ENCODE results near the gene GALNT12.

GALNT12 gene

GRCh38 chr9:98766586-98766985, 40.9 kb upstream of the GALNT12 start:
- DNase-seq (ENCODE audit: low spot score) (no peak), ATAC-seq (ENCODE audit: low read depth) (no peak)

GRCh38 chr9:98767196-98767595, 40.3 kb upstream of the GALNT12 start:
- H3K4me3 ChIP-seq (ENCODE audit: severe bottlenecking): no peak overlapping the region
- no peaks in the 10 kb centered on the region for H3K9me3 ChIP-seq (ENCODE audit: severe bottlenecking)
- H3K27ac ChIP-seq (ENCODE audit: poor library complexity, severe bottlenecking): no peak overlapping the region
- ATAC-seq (ENCODE audit: low read depth): no peak
- no peak for TF ChIP-seq CTCF (IDR thresholded peaks at IDR 0.05; ENCODE audit: poor library complexity, severe bottlenecking)
- H3K27me3 ChIP-seq (ENCODE audit: insufficient read depth, poor library complexity, severe bottlenecking): no peaks in the 10 kb centered on the region
- peaks cover 4% of the 10 kb centered on the region for H3K4me1 ChIP-seq (ENCODE audit: insufficient read depth, poor library complexity, severe bottlenecking)
- peaks cover 13% of the 10 kb centered on the region for H3K36me3 ChIP-seq (ENCODE audit: low read depth)
- no peak for DNase-seq (ENCODE audit: low spot score)

More at GRCh38 chr9:98766586-98766985, 40.9 kb upstream of the GALNT12 start:
- no peak for TF ChIP-seq CTCF (IDR thresholded peaks at IDR 0.05; ENCODE audit: poor library complexity, severe bottlenecking)
- Histone ChIP-seq H3K4me3 (ENCODE audit: severe bottlenecking) (no peak overlapping the region), H3K36me3 (ENCODE audit: low read depth) (peaks cover 12% of the 10 kb centered on the region; the same call in 1 of the 2 replicates), H3K9me3 (ENCODE audit: severe bottlenecking) (no peaks in the 10 kb centered on the region), H3K27ac (ENCODE audit: poor library complexity, severe bottlenecking) (no peak overlapping the region), H3K27me3 (ENCODE audit: insufficient read depth, poor library complexity, severe bottlenecking) (no peaks in the 10 kb centered on the region), H3K4me1 (ENCODE audit: insufficient read depth, poor library complexity, severe bottlenecking) (peaks cover 4% of the 10 kb centered on the region)

GRCh38 chr9:98767915-98768314, 39.6 kb upstream of the GALNT12 start:
- H3K36me3 ChIP-seq (ENCODE audit: low read depth): peaks cover 10% of the 10 kb centered on the region
- ATAC-seq (ENCODE audit: low read depth): no peak
- TF ChIP-seq CTCF (IDR thresholded peaks at IDR 0.05; ENCODE audit: poor library complexity, severe bottlenecking): no peak

GRCh38 chr9:98768344-98768743, 39.1 kb upstream of the GALNT12 start:
- Histone ChIP-seq H3K27ac (ENCODE audit: poor library complexity, severe bottlenecking) (no peak overlapping the region), H3K9me3 (ENCODE audit: severe bottlenecking) (no peaks in the 10 kb centered on the region), H3K36me3 (ENCODE audit: low read depth) (peaks cover 14% of the 10 kb centered on the region), H3K4me3 (ENCODE audit: severe bottlenecking) (no peak overlapping the region), H3K27me3 (ENCODE audit: insufficient read depth, poor library complexity, severe bottlenecking) (no peaks in the 10 kb centered on the region), H3K4me1 (ENCODE audit: insufficient read depth, poor library complexity, severe bottlenecking) (peaks cover 4% of the 10 kb centered on the region)
- TF ChIP-seq CTCF (IDR thresholded peaks at IDR 0.05; ENCODE audit: poor library complexity, severe bottlenecking): no peak
- ATAC-seq (ENCODE audit: low read depth): no peak
- DNase-seq (ENCODE audit: low spot score): no peak

More at GRCh38 chr9:98767915-98768314, 39.6 kb upstream of the GALNT12 start:
- Histone ChIP-seq H3K4me1 (ENCODE audit: insufficient read depth, poor library complexity, severe bottlenecking) (peaks cover 4% of the 10 kb centered on the region), H3K27me3 (ENCODE audit: insufficient read depth, poor library complexity, severe bottlenecking) (no peaks in the 10 kb centered on the region), H3K27ac (ENCODE audit: poor library complexity, severe bottlenecking) (no peak overlapping the region), H3K4me3 (ENCODE audit: severe bottlenecking) (no peak overlapping the region), H3K9me3 (ENCODE audit: severe bottlenecking) (no peaks in the 10 kb centered on the region)
- no peak for DNase-seq (ENCODE audit: low spot score)

- Histone ChIP-seq H3K27me3 (ENCODE audit: insufficient read depth, poor library complexity, severe bottlenecking) (no peaks in the 10 kb centered on the region), H3K4me3 (ENCODE audit: severe bottlenecking) (no peak overlapping the region), H3K36me3 (ENCODE audit: low read depth) (peaks cover 18% of the 10 kb centered on the region), H3K4me1 (ENCODE audit: insufficient read depth, poor library complexity, severe bottlenecking) (peaks cover 5% of the 10 kb centered on the region), H3K27ac (ENCODE audit: poor library complexity, severe bottlenecking) (no peak overlapping the region), H3K9me3 (ENCODE audit: severe bottlenecking) (no peaks in the 10 kb centered on the region)
- TF ChIP-seq CTCF (IDR thresholded peaks at IDR 0.05; ENCODE audit: poor library complexity, severe bottlenecking): no peak
- no peak for ATAC-seq (ENCODE audit: low read depth)
- DNase-seq (ENCODE audit: low spot score): no peak
Observed at GRCh38 chr9:98770717-98771116, 36.8 kb upstream of the GALNT12 start.

Measured in RWPE2 (cell line).